OCI-LY3 (cell line): ENCODE data around the gene SHROOM1.

ENCODE experiments used
- H2AFZ ChIP-seq: fragments of 200-600, 300-600 bp; shearing (Covaris generic); 2 replicates; pipeline ENCODE4 v1.6.0; 2014; ENCODE audit warnings: antibody characterized with exemption, low read depth, low read length
- H3K27ac ChIP-seq: fragments of 200-600, 300-600 bp; sonication (generic); 2 replicates; pipeline ENCODE4 v1.5.1; 2014; ENCODE audit warnings: mild to moderate bottlenecking, low read length, moderate library complexity, mixed read lengths
- H3K27me3 ChIP-seq: fragments of 200-600, 300-600 bp; sonication (generic); 2 replicates; pipeline ENCODE4 v1.6.1; 2014; ENCODE audit warnings: low read depth, low read length, mixed read lengths
- H3K36me3 ChIP-seq: fragments of 200-600, 300-600 bp; sonication (generic); replicated peaks from 2 replicates; pipeline ENCODE3; 2014; ENCODE audit warnings: low read depth, low read length, mixed read lengths
- H3K4me1 ChIP-seq: fragments of 300-600, 200-600 bp; sonication (generic); 2 replicates; pipeline ENCODE4 v1.6.1; 2014; ENCODE audit warnings: low read length, mixed read lengths
- H3K4me2 ChIP-seq: fragments of 200-600, 300-600 bp; sonication (generic); 2 replicates; pipeline ENCODE4 v1.6.1; 2014; ENCODE audit warnings: low read length, mixed read lengths
- H3K4me3 ChIP-seq: fragments of 300-600, 200-600 bp; sonication (generic); 2 replicates; pipeline ENCODE4 v1.5.1; 2014; ENCODE audit warnings: antibody characterized with exemption, mild to moderate bottlenecking, low read length, moderate library complexity
- H3K79me2 ChIP-seq: fragments of 300-600, 200-600 bp; shearing (Covaris generic); 2 replicates; pipeline ENCODE4 v1.6.1; 2014; ENCODE audit warnings: mild to moderate bottlenecking, low read length, mixed read lengths
- H3K9ac ChIP-seq: fragments of 300-600, 200-600 bp; shearing (Covaris generic); 2 replicates; pipeline ENCODE4 v1.6.0; 2014; ENCODE audit warnings: mild to moderate bottlenecking, low read length, moderate library complexity
- H3K9me3 ChIP-seq: fragments of 200-600, 300-600 bp; shearing (Covaris generic); 2 replicates; pipeline ENCODE4 v1.6.1; 2014; ENCODE audit warnings: low read length, mixed read lengths; ENCODE audit not compliant: insufficient read depth
- H4K20me1 ChIP-seq: fragments of 200-600, 300-600 bp; sonication (generic); 2 replicates; pipeline ENCODE4 v1.6.1; 2016; ENCODE audit warnings: low read length, mixed read lengths; ENCODE audit not compliant: insufficient read depth
- CTCF ChIP-seq: fragments of 200-600, 300-600 bp; sonication (generic); IDR thresholded peaks from 2 replicates; pipeline ENCODE4 v1.5.1; 2014; ENCODE audit warnings: antibody characterized with exemption, low read length, low read depth
- EZH2phosphoT487 ChIP-seq: fragments of 200-600 bp; shearing (Covaris generic); IDR thresholded peaks from 2 replicates; pipeline ENCODE4 v1.6.1; 2018; ENCODE audit warnings: antibody characterized with exemption, mixed run types, low read depth

The SHROOM1 gene

GRCh38 chr5:132832612-132833011, 2.2 kb upstream of the SHROOM1 start:
- no peaks in the 10 kb centered on the region for H3K79me2 ChIP-seq
- H3K9me3 ChIP-seq, result no peaks in the 10 kb centered on the region
- 0 out of 2 replicates have a peak, but pooled peaks cover 3% of the 10 kb centered on the region for H3K4me1 ChIP-seq
- no peak overlapping the region for H3K9ac ChIP-seq
- H3K27me3 ChIP-seq, result no peaks in the 10 kb centered on the region
- TF ChIP-seq EZH2phosphoT487 (no peak), CTCF (no peak)
- no peak overlapping the region for H3K4me3 ChIP-seq
- no peak overlapping the region for H3K4me2 ChIP-seq
- H3K27ac ChIP-seq, result no peak overlapping the region
- no peak overlapping the region for H2AFZ ChIP-seq
- H3K36me3 ChIP-seq, result no peaks in the 10 kb centered on the region
- H4K20me1 ChIP-seq, result no peaks in the 10 kb centered on the region

GRCh38 chr5:132831095-132831860, 831 bp upstream of the SHROOM1 start:
- TF ChIP-seq CTCF (no peak), EZH2phosphoT487 (no peak)
- H3K4me3 ChIP-seq, result peak overlapping the region; percentile 90
- H3K79me2 ChIP-seq, result no peaks in the 10 kb centered on the region
- H3K36me3 ChIP-seq, result no peaks in the 10 kb centered on the region
- 0 out of 2 replicates have a peak, but pooled peaks cover 3% of the 10 kb centered on the region for H3K4me1 ChIP-seq
- H4K20me1 ChIP-seq, result no peaks in the 10 kb centered on the region
- no peaks in the 10 kb centered on the region for H3K9me3 ChIP-seq
- peak overlapping the region; percentile 81 for H2AFZ ChIP-seq
- peak overlapping the region; percentile 70 for H3K4me2 ChIP-seq
- peak overlapping the region; percentile 72; the same call in 1 of the 2 replicates for H3K9ac ChIP-seq
- H3K27ac ChIP-seq, result no peak overlapping the region
- no peaks in the 10 kb centered on the region for H3K27me3 ChIP-seq

GRCh38 chr5:132829742-132830435, 558 bp downstream of the SHROOM1 start:
- no peaks in the 10 kb centered on the region for H3K9me3 ChIP-seq
- H2AFZ ChIP-seq, result peak overlapping the region; percentile 81
- peak overlapping the region; percentile 90 for H3K4me3 ChIP-seq
- H3K79me2 ChIP-seq, result no peaks in the 10 kb centered on the region
- H3K36me3 ChIP-seq, result no peaks in the 10 kb centered on the region
- H4K20me1 ChIP-seq, result no peaks in the 10 kb centered on the region
- TF ChIP-seq CTCF, result peak; percentile 55
- no peak for TF ChIP-seq EZH2phosphoT487
- H3K27me3 ChIP-seq, result no peaks in the 10 kb centered on the region
- H3K9ac ChIP-seq, result peak overlapping the region; percentile 72
- 0 out of 2 replicates have a peak, but pooled peaks cover 3% of the 10 kb centered on the region for H3K4me1 ChIP-seq
- no peak overlapping the region for H3K27ac ChIP-seq
- peak overlapping the region; percentile 70 for H3K4me2 ChIP-seq

- Histone ChIP-seq H3K4me1 (0 out of 2 replicates have a peak, but pooled peaks cover 3% of the 10 kb centered on the region), H3K9ac (no peak overlapping the region), H3K79me2 (no peaks in the 10 kb centered on the region), H3K9me3 (no peaks in the 10 kb centered on the region), H3K36me3 (no peaks in the 10 kb centered on the region), H2AFZ (no peak overlapping the region), H3K4me3 (no peak overlapping the region), H3K27me3 (no peaks in the 10 kb centered on the region), H3K27ac (no peak overlapping the region), H4K20me1 (no peaks in the 10 kb centered on the region), H3K4me2 (no peak overlapping the region)
- no peak for TF ChIP-seq EZH2phosphoT487
- TF ChIP-seq CTCF, result no peak
These were observed 1.5 kb downstream of the SHROOM1 start for GRCh38 chr5:132828846-132829494.
